Measurements from ENCODE around the gene HOXA7. TPM values are rescaled to one million over a fixed set of nuclear protein-coding genes. Genes with fewer than 3 reads are reported as not detected.

The HOXA7 gene
- total RNA-seq, 1 donor from 2014 or later = 17.9 TPM

DNA sequence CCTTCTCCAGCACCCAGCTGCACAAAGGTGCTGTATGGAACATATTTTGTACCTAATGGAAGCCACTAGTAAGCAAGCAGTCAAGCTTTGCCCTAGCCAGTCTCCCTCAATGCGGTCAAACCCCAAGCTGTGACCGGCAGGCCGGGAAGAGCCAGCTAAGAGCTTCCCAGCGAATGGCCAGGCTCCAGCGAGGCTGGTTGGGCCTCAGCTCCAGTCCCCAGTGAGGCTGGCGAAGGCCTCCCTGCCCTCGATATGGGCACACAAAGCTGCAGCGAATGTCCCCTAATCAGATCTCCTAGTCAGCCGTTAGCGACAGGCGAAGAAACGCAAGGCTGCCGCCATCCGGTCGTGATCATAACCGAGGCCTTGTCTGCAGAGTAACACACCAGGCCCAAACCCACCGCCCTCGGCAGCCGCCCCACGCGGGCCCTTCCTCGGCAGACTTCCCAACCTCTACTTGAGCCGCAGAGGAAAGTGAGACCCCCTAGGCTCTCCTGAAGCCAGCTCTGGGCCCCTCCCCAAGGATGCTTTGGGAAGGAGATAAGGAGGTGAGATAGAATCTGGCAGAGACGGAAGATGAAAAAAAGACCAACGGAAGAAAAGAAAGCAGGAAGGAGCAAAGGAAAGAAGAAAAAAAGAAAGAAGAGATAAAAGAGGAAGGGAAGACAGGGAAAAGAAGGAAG is 11.9 kb upstream of the HOXA7 start:
- Mint-ChIP-seq H3K4me3 (peak overlapping the region; percentile 65), H3K27ac (peak overlapping the region; percentile 94), H3K36me3 (peaks cover 1% of the 10 kb centered on the region), H3K4me1 (peaks cover 44% of the 10 kb centered on the region), H3K9me3 (no peaks in the 10 kb centered on the region), H3K27me3 (ENCODE audit: low read depth) (peaks cover 93% of the 10 kb centered on the region)
- DNase-seq (ENCODE audit: low spot score in 2 of 2, unreplicated experiment in 2 of 2) = no peak
- TF ChIP-seq, protein P1, sequence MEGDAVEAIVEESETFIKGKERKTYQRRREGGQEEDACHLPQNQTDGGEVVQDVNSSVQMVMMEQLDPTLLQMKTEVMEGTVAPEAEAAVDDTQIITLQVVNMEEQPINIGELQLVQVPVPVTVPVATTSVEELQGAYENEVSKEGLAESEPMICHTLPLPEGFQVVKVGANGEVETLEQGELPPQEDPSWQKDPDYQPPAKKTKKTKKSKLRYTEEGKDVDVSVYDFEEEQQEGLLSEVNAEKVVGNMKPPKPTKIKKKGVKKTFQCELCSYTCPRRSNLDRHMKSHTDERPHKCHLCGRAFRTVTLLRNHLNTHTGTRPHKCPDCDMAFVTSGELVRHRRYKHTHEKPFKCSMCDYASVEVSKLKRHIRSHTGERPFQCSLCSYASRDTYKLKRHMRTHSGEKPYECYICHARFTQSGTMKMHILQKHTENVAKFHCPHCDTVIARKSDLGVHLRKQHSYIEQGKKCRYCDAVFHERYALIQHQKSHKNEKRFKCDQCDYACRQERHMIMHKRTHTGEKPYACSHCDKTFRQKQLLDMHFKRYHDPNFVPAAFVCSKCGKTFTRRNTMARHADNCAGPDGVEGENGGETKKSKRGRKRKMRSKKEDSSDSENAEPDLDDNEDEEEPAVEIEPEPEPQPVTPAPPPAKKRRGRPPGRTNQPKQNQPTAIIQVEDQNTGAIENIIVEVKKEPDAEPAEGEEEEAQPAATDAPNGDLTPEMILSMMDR (IDR thresholded peaks at IDR 0.05; ENCODE audit: unreplicated experiment) = no peak

DNA sequence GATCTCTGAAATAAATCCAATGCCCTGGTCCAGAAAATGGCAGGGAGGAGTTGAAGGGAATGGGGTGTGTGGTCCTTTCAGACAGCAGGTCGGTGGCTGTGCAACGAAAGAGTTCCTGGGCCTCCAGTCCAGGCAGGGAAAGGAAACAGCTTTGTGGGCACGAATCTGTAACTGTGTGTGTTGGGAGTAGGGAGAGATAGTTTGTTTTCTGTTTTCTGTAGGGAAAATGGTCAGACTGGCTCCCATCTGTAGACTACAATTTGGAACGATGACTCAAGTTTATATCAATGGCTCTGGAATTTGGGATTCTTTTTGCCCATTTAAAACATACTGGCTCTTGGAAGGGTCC is 11.4 kb upstream of the HOXA7 start:
- no peaks in the 10 kb centered on the region for H3K9me3 Mint-ChIP-seq
- H3K4me3 Mint-ChIP-seq = peak overlapping the region; percentile 65
- H3K4me1 Mint-ChIP-seq = peaks cover 46% of the 10 kb centered on the region
- peak overlapping the region; percentile 94 for H3K27ac Mint-ChIP-seq
- peaks cover 95% of the 10 kb centered on the region for H3K27me3 Mint-ChIP-seq (ENCODE audit: low read depth)
- TF ChIP-seq, protein P1 (IDR thresholded peaks at IDR 0.05; ENCODE audit: unreplicated experiment) = no peak
- DNase-seq (ENCODE audit: low spot score in 2 of 2, unreplicated experiment in 2 of 2) = no peak
- peaks cover 1% of the 10 kb centered on the region for H3K36me3 Mint-ChIP-seq

DNA sequence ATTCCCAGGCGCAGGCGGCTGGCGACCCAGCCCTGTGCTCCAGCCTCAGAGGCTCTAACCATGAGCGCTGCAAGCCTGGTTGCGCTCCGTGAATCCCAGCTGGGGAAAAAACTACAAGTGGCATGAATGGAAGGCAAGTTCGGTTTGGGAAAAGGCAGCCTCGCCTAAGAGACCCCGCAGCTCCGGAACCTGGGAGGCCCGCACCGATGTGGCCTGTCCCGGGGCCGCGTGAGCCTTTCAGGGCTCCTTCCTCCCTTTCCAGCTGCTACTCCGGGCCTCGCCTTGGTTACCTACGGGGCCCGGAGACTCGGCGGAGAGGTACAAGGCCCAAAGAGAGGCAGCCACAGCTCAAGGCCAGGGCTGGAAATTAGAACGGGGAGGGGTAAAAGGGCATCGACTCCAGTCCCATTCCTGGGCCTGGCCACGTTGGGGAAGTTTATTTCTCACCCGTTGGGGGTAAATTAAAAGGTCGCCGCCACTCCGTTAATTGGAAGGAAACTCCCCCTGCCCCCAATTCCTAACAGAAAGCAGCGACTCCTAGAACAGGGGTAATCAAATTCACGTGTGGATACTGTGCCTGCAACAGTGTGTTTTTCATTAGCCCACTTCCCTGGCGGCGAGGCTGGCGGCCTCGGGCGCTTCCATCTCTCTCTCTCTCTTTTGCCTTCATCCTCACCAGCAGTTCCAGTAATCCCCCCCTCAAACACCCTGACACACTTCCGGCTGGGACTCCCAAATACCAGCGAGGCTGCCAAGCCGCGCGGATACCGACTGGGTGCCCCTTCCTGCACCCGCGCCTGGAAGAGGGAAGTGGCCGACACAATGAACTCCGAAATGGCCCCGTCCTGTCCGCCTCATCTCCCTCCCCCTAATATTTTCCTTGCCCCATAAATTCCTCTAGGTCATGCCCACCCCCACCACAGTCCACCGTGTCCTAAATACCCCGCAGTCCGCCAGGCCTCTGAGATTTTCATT is 10.3 kb upstream of the HOXA7 start:
- peak overlapping the region; percentile 94 for H3K27ac Mint-ChIP-seq
- TF ChIP-seq, protein P1 (IDR thresholded peaks at IDR 0.05; ENCODE audit: unreplicated experiment) = no peak

DNA sequence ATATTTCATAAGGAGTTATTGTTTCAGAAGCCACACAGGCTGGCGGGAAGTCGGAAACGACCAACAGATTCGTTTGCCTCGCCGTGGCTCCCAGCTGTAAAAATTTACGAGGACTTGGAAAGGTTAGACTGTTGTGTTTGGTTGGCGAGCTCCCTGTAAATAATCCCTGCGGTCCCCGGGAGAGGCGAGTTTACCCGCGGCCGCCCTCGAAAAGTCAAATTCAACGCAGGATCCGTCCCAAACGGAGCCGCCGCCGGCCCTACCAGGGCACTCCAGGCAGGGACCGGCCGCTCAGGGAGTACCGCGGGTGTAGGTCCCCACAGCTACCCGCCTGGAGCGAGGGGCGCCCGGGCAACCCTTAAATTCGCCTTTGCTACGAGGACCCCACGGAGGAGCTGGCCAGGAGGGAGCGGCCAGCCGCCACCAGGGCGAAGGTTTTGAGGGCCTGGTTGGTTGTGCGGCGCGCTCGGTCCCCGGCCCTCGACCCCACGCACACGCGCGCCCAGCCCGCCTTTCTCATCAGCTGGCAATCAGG is 9.6 kb upstream of the HOXA7 start:
- Mint-ChIP-seq H3K4me1 (peaks cover 45% of the 10 kb centered on the region), H3K4me3 (peak overlapping the region; percentile 65), H3K9me3 (no peaks in the 10 kb centered on the region), H3K36me3 (peaks cover 1% of the 10 kb centered on the region), H3K27me3 (ENCODE audit: low read depth) (peaks cover 93% of the 10 kb centered on the region), H3K27ac (peak overlapping the region; percentile 97)
- no peak for DNase-seq (ENCODE audit: low spot score in 2 of 2, unreplicated experiment in 2 of 2)
- TF ChIP-seq, protein P1 (IDR thresholded peaks at IDR 0.05; ENCODE audit: unreplicated experiment) = no peak

More for the DNA sequence above, 10.3 kb upstream of the HOXA7 start:
- peak overlapping the region; percentile 65 for H3K4me3 Mint-ChIP-seq
- H3K27me3 Mint-ChIP-seq (ENCODE audit: low read depth) = peaks cover 97% of the 10 kb centered on the region
- peaks cover 44% of the 10 kb centered on the region for H3K4me1 Mint-ChIP-seq
- H3K9me3 Mint-ChIP-seq = no peaks in the 10 kb centered on the region
- no peak for DNase-seq (ENCODE audit: low spot score in 2 of 2, unreplicated experiment in 2 of 2)
- peaks cover 1% of the 10 kb centered on the region for H3K36me3 Mint-ChIP-seq

DNA sequence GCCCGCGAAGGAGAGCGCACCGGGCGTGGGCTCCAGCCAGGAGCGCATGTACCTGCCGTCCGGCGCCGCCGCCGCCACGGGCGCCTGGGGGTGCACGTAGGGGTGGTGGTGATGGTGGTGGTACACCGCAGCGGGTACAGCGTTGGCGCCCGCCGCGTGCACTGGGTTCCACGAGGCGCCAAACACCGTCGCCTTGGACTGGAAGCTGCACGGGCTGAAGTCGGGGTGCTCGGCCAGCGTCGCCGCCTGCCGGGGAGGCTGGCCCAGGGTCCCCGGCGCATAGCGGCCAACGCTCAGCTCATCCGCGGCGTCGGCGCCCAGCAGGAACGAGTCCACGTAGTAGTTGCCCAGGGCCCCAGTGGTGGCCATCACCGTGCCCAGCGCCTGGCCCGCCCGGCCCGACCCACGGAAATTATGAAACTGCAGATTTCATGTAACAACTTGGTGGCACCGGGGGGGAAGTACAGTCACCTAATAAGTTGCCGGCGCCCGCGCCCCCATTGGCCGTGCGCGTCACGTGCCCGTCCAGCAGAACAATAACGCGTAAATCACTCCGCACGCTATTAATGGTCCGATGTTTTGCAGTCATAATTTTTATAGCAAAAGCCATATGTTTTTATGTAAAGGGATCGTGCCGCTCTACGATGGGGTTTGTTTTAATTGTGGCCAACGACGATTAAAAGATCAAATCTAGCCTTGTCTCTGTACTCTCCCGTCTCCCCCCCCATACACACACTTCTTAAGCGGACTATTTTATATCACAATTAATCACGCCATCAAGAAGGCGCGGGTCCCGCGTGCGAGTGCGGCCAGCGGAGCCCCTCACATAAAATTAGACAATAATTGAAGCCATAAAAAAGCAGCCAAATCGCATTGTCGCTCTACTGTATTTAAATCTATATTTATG is 8.9 kb upstream of the HOXA7 start, which contains the start of gene HOXA9:
HOXA9 (minus strand) TSS at position 449 of the 907 bp plus-strand sequence; CDS start at position 369, 80 bp downstream.
- TF ChIP-seq, protein P1 (IDR thresholded peaks at IDR 0.05; ENCODE audit: unreplicated experiment) = no peak
- H3K9me3 Mint-ChIP-seq = no peaks in the 10 kb centered on the region
- peaks cover 88% of the 10 kb centered on the region for H3K27me3 Mint-ChIP-seq (ENCODE audit: low read depth)
- H3K4me1 Mint-ChIP-seq = peaks cover 46% of the 10 kb centered on the region
- DNase-seq (ENCODE audit: low spot score in 2 of 2, unreplicated experiment in 2 of 2) = no peak
- H3K27ac Mint-ChIP-seq = peak within 1 kb of the TSS; percentile 97
- peaks cover 1% of the 10 kb centered on the region for H3K36me3 Mint-ChIP-seq
- H3K4me3 Mint-ChIP-seq = peak within 1 kb of the TSS; percentile 65
